Neural cell (in vitro differentiated cells): ENCODE data around the gene SLCO4A1. TPM values are rescaled to one million over a fixed set of nuclear protein-coding genes. Genes with fewer than 3 reads are reported as not detected.

Source experiments
- H2AFZ ChIP-seq: fragments of 200-600, 300-800 bp; sonication (generic), shearing (Covaris generic); 2 replicates; pipeline ENCODE4 v1.6.0; 2014; ENCODE audit warnings: low read depth, mild to moderate bottlenecking, antibody characterized with exemption, low read length, moderate library complexity
- H3F3A ChIP-seq: fragments of 200-600 bp; shearing (Covaris generic); 2 replicates; pipeline ENCODE4 v1.6.1; 2016; ENCODE audit warnings: mild to moderate bottlenecking, moderate library complexity, mixed read lengths, antibody characterized with exemption, low read length; ENCODE audit not compliant: insufficient read depth, poor library complexity, severe bottlenecking
- H3K27ac ChIP-seq: fragments of 200-600, 300-800 bp; sonication (generic), shearing (Covaris generic); 2 replicates; pipeline ENCODE4 v1.5.1; 2014; ENCODE audit warnings: mild to moderate bottlenecking, low read length, moderate library complexity
- H3K27me3 ChIP-seq: fragments of 300-800, 200-600 bp; sonication (generic), shearing (Covaris generic); 2 replicates; pipeline ENCODE4 v1.6.0; 2014; ENCODE audit warnings: mild to moderate bottlenecking, low read depth, low read length, moderate library complexity; ENCODE audit not compliant: insufficient read depth
- H3K36me3 ChIP-seq: fragments of 300-800, 200-600 bp; sonication (generic), shearing (Covaris generic); 2 replicates; pipeline ENCODE4 v1.5.1; 2014; ENCODE audit warnings: mild to moderate bottlenecking, antibody characterized with exemption, low read length, moderate library complexity; ENCODE audit not compliant: insufficient read depth
- H3K4me2 ChIP-seq: fragments of 300-800, 200-600 bp; sonication (generic), shearing (Covaris generic); 2 replicates; pipeline ENCODE4 v1.6.0; 2014; ENCODE audit warnings: mild to moderate bottlenecking, low read length
- H3K4me3 ChIP-seq: fragments of 300-800, 200-600 bp; sonication (generic), shearing (Covaris generic); 2 replicates; pipeline ENCODE4 v1.5.1; 2014; ENCODE audit warnings: mild to moderate bottlenecking, low read length, moderate library complexity
- H3K79me2 ChIP-seq: fragments of 200-600 bp; shearing (Covaris generic); replicated peaks from 2 replicates; pipeline ENCODE4 v1.6.0; 2014; ENCODE audit warnings: mild to moderate bottlenecking, low read length, moderate library complexity; ENCODE audit not compliant: insufficient read depth
- H3K9ac ChIP-seq: fragments of 300-800, 200-600 bp; sonication (generic), shearing (Covaris generic); 2 replicates; pipeline ENCODE4 v1.6.1; 2016; ENCODE audit warnings: mild to moderate bottlenecking, low read length, mixed read lengths
- H3K9me2 ChIP-seq: fragments of 200-600 bp; shearing (Covaris generic); 2 replicates; pipeline ENCODE4 v1.6.1; 2016; ENCODE audit warnings: mild to moderate bottlenecking, low read length, mixed read lengths; ENCODE audit not compliant: insufficient read depth
- H3K9me3 ChIP-seq: fragments of 200-600, 300-800 bp; sonication (generic), shearing (Covaris generic); 2 replicates; pipeline ENCODE4 v1.6.1; 2016; ENCODE audit warnings: mild to moderate bottlenecking, mixed run types, low read length, moderate library complexity, mixed read lengths
- H4K20me1 ChIP-seq: fragments of 200-600 bp; shearing (Covaris generic); 2 replicates; pipeline ENCODE4 v1.6.1; 2016; ENCODE audit warnings: mild to moderate bottlenecking, mixed run types; ENCODE audit not compliant: insufficient read depth
- EP300 ChIP-seq: fragments of 450-650 bp; conservative IDR thresholded peaks from 2 replicates; pipeline ENCODE4 v1.6.1; 2014; ENCODE audit warnings: antibody characterized with exemption, mild to moderate bottlenecking, moderate library complexity; ENCODE audit not compliant: poor library complexity, severe bottlenecking
- EZH2 ChIP-seq: fragments of 200-600, 300-800 bp; shearing (Covaris generic), sonication (generic); IDR thresholded peaks from 2 replicates; pipeline ENCODE4 v1.6.1; 2014; ENCODE audit warnings: antibody characterized with exemption, low read length, borderline replicate concordance, mild to moderate bottlenecking; ENCODE audit not compliant: insufficient read depth, poor library complexity, severe bottlenecking
- MXI1 ChIP-seq: fragments of 450-650 bp; conservative IDR thresholded peaks from 2 replicates; pipeline ENCODE4 v1.6.1; 2014; ENCODE audit warnings: antibody characterized with exemption, mild to moderate bottlenecking; ENCODE audit not compliant: poor library complexity, severe bottlenecking
- POLR2AphosphoS5 ChIP-seq: IDR thresholded peaks from 2 replicates; pipeline ENCODE4 v1.6.1; 2012
- RAD21 ChIP-seq: fragments of 450-650 bp; conservative IDR thresholded peaks from 2 replicates; pipeline ENCODE4 v1.6.1; 2014; ENCODE audit warnings: antibody characterized with exemption, mild to moderate bottlenecking, moderate library complexity
- SMC3 ChIP-seq: fragments of 450-650 bp; conservative IDR thresholded peaks from 2 replicates; pipeline ENCODE4 v1.6.1; 2014; ENCODE audit warnings: antibody characterized with exemption, mild to moderate bottlenecking, moderate library complexity; ENCODE audit not compliant: poor library complexity
- TAF1 ChIP-seq: IDR thresholded peaks from 2 replicates; pipeline ENCODE4 v1.6.1; 2012; ENCODE audit warnings: low read depth
- polyA plus RNA-seq: library from polyadenylated mRNA; depleted of rRNA; stranded (reverse); fragments of >200 nt; gene quantifications from 2 replicates; pipeline ENCODE4 v1.2.3, GENCODE V29; 2014
- TF ChIP-seq, protein P1 (sequence below): fragments of 450-650 bp; IDR thresholded peaks from 2 replicates; pipeline ENCODE4 v1.5.1; 2014; ENCODE audit warnings: antibody characterized with exemption, mild to moderate bottlenecking, moderate library complexity; ENCODE audit not compliant: poor library complexity, severe bottlenecking
- TF ChIP-seq, protein P2 (sequence below): IDR thresholded peaks from 2 replicates; pipeline ENCODE4 v1.6.1; 2012; ENCODE audit warnings: borderline replicate concordance

Gene SLCO4A1
- polyA plus RNA-seq, 1 donor from 2014 or later: 3.5 TPM

DNA sequence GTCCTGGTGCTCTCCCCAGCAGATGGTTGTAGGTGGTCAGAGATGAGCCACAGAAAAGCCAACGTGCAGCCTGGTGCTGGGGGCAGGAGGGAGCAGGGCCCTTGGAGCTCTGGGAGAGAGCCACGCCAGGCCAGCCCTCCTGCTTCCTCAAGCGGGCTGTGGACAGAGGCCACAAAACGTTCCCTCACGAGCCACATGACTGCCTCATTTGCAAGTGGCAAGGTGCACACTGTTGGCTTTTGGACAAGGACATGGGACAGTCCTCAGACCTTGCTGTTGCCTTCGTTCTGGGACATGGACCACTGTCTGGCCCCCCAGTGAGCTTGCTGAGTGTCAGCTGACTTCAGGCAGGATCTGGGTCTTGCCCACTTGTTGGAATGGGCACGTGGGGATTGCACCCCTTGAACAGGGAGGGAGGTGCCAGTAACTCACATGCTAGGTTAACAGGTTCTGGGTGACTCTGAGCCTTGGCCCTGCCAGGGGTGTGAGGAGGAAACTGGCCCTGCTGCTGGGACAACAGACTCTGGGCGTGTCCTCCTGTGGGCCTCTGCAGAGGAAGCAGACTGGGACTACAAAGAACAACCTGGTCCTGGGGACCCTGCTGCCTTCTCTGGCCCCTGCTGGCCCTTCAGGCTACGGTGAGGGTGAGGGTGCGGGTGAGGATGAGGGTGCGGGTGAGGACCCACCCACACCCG lies 2.6 kb downstream of the SLCO4A1 start:
- no peak overlapping the region for H2AFZ ChIP-seq
- no peak overlapping the region for H3K27ac ChIP-seq
- no peaks in the 10 kb centered on the region for H3K79me2 ChIP-seq
- no peak for TF ChIP-seq POLR2AphosphoS5
- TF ChIP-seq MXI1: no peak
- no peak for TF ChIP-seq EP300
- TF ChIP-seq, protein P1, sequence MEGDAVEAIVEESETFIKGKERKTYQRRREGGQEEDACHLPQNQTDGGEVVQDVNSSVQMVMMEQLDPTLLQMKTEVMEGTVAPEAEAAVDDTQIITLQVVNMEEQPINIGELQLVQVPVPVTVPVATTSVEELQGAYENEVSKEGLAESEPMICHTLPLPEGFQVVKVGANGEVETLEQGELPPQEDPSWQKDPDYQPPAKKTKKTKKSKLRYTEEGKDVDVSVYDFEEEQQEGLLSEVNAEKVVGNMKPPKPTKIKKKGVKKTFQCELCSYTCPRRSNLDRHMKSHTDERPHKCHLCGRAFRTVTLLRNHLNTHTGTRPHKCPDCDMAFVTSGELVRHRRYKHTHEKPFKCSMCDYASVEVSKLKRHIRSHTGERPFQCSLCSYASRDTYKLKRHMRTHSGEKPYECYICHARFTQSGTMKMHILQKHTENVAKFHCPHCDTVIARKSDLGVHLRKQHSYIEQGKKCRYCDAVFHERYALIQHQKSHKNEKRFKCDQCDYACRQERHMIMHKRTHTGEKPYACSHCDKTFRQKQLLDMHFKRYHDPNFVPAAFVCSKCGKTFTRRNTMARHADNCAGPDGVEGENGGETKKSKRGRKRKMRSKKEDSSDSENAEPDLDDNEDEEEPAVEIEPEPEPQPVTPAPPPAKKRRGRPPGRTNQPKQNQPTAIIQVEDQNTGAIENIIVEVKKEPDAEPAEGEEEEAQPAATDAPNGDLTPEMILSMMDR: no peak
- no peak for TF ChIP-seq SMC3
- no peak for TF ChIP-seq EZH2
- TF ChIP-seq RAD21: no peak
- H3K27me3 ChIP-seq: peaks cover 31% of the 10 kb centered on the region
- H3K4me3 ChIP-seq: no peak overlapping the region
- no peak overlapping the region for H3K4me2 ChIP-seq
- peaks cover 5% of the 10 kb centered on the region for H4K20me1 ChIP-seq
- no peak overlapping the region for H3K9ac ChIP-seq
- H3K36me3 ChIP-seq: no peaks in the 10 kb centered on the region
- H3F3A ChIP-seq: no peaks in the 10 kb centered on the region
- H3K9me3 ChIP-seq: no peaks in the 10 kb centered on the region
- H3K9me2 ChIP-seq: no peaks in the 10 kb centered on the region

DNA sequence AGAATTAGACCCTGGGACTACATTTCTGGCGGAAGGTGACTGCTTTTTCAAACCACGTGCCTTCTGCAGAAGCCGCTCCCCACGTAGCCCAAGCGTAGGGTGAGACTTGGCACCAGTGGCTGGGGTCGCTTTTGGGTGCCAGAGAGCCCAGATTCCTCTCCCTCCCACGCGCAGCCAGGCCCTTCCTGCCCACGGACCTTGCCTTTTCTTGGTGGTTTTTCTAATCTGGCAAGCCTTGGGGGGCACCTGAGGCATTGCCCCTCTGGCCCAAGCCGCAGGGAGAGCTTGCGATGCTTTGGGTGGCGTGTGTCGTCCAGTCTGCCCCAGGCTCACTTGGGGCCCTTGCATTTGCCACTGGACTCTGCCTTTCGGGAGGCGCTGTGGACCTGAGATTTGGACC lies 3.3 kb downstream of the SLCO4A1 start:
- Histone ChIP-seq H4K20me1 (peaks cover 5% of the 10 kb centered on the region), H3K79me2 (no peaks in the 10 kb centered on the region), H3K36me3 (no peaks in the 10 kb centered on the region), H3K27ac (no peak overlapping the region), H3K4me3 (no peak overlapping the region), H3K9me3 (no peaks in the 10 kb centered on the region), H2AFZ (no peak overlapping the region), H3K4me2 (no peak overlapping the region), H3F3A (no peaks in the 10 kb centered on the region), H3K9ac (no peak overlapping the region), H3K27me3 (peaks cover 26% of the 10 kb centered on the region), H3K9me2 (no peaks in the 10 kb centered on the region)
- no peak for TF ChIP-seq MXI1
- TF ChIP-seq, protein P2, sequence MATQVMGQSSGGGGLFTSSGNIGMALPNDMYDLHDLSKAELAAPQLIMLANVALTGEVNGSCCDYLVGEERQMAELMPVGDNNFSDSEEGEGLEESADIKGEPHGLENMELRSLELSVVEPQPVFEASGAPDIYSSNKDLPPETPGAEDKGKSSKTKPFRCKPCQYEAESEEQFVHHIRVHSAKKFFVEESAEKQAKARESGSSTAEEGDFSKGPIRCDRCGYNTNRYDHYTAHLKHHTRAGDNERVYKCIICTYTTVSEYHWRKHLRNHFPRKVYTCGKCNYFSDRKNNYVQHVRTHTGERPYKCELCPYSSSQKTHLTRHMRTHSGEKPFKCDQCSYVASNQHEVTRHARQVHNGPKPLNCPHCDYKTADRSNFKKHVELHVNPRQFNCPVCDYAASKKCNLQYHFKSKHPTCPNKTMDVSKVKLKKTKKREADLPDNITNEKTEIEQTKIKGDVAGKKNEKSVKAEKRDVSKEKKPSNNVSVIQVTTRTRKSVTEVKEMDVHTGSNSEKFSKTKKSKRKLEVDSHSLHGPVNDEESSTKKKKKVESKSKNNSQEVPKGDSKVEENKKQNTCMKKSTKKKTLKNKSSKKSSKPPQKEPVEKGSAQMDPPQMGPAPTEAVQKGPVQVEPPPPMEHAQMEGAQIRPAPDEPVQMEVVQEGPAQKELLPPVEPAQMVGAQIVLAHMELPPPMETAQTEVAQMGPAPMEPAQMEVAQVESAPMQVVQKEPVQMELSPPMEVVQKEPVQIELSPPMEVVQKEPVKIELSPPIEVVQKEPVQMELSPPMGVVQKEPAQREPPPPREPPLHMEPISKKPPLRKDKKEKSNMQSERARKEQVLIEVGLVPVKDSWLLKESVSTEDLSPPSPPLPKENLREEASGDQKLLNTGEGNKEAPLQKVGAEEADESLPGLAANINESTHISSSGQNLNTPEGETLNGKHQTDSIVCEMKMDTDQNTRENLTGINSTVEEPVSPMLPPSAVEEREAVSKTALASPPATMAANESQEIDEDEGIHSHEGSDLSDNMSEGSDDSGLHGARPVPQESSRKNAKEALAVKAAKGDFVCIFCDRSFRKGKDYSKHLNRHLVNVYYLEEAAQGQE: no peak
- no peak for TF ChIP-seq EP300
- no peak for TF ChIP-seq TAF1
- TF ChIP-seq POLR2AphosphoS5: no peak
- no peak for TF ChIP-seq SMC3
- no peak for TF ChIP-seq RAD21
- no peak for TF ChIP-seq EZH2
- TF ChIP-seq, protein P1: no peak
